ENCODE measurements around the gene BSG. TPM values are rescaled to one million over a fixed set of nuclear protein-coding genes. Genes with fewer than 3 reads are reported as not detected.

BSG gene
- total and polyA plus RNA-seq, 10 of the 15 experiments (the other 5 are each of a cell fraction or from before 2014, with no cell fraction given) = 2.8 to 297 (median 199) TPM

DNA sequence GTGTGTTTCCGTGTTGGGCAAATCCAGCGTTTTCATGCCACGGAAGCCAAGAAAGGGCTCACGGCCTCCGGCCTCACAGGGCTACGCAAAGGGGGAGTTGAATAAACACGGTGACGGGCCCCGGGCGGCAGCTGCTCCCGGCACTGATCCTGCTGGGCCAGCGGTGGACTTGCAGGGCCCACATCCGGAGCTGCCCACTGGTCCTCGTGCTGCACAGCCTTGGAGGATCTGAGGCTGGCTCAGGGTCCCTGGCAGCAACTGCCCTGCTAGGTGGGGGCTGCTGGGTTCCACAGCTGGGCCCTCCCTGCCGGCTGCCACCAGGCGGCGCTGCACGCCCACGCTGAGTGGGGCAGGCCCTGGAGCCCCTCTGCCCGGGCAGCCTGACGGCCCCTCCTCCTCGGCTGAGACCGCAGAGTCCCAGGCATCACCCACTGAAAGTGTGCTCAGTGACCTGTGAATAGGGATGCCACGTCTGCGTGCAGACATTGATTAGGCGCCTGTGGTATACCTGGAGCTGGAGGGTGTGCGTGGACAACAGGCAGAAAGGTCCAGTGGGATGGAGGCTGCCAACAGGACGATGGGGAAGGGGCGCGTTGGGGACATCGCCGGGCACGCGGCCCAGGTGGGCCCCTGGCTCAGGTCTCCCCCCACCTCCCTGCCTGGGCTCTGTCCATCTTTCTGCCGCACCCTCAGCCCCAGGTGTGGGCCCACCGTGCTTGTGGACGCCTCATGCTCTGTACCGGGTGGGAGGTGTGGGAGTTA is 12.0 kb downstream of the BSG start (continued):
- TF ChIP-seq, protein P1, sequence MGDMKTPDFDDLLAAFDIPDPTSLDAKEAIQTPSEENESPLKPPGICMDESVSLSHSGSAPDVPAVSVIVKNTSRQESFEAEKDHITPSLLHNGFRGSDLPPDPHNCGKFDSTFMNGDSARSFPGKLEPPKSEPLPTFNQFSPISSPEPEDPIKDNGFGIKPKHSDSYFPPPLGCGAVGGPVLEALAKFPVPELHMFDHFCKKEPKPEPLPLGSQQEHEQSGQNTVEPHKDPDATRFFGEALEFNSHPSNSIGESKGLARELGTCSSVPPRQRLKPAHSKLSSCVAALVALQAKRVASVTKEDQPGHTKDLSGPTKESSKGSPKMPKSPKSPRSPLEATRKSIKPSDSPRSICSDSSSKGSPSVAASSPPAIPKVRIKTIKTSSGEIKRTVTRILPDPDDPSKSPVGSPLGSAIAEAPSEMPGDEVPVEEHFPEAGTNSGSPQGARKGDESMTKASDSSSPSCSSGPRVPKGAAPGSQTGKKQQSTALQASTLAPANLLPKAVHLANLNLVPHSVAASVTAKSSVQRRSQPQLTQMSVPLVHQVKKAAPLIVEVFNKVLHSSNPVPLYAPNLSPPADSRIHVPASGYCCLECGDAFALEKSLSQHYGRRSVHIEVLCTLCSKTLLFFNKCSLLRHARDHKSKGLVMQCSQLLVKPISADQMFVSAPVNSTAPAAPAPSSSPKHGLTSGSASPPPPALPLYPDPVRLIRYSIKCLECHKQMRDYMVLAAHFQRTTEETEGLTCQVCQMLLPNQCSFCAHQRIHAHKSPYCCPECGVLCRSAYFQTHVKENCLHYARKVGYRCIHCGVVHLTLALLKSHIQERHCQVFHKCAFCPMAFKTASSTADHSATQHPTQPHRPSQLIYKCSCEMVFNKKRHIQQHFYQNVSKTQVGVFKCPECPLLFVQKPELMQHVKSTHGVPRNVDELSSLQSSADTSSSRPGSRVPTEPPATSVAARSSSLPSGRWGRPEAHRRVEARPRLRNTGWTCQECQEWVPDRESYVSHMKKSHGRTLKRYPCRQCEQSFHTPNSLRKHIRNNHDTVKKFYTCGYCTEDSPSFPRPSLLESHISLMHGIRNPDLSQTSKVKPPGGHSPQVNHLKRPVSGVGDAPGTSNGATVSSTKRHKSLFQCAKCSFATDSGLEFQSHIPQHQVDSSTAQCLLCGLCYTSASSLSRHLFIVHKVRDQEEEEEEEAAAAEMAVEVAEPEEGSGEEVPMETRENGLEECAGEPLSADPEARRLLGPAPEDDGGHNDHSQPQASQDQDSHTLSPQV (IDR thresholded peaks at IDR 0.05) = no peak
- TF ChIP-seq BACH1 (IDR thresholded peaks at IDR 0.05; ENCODE audit: borderline replicate concordance) = peak; percentile 79
- no peak for TF ChIP-seq CREB1 (IDR thresholded peaks at IDR 0.05; ENCODE audit: low read depth)
- TF ChIP-seq, protein P2, sequence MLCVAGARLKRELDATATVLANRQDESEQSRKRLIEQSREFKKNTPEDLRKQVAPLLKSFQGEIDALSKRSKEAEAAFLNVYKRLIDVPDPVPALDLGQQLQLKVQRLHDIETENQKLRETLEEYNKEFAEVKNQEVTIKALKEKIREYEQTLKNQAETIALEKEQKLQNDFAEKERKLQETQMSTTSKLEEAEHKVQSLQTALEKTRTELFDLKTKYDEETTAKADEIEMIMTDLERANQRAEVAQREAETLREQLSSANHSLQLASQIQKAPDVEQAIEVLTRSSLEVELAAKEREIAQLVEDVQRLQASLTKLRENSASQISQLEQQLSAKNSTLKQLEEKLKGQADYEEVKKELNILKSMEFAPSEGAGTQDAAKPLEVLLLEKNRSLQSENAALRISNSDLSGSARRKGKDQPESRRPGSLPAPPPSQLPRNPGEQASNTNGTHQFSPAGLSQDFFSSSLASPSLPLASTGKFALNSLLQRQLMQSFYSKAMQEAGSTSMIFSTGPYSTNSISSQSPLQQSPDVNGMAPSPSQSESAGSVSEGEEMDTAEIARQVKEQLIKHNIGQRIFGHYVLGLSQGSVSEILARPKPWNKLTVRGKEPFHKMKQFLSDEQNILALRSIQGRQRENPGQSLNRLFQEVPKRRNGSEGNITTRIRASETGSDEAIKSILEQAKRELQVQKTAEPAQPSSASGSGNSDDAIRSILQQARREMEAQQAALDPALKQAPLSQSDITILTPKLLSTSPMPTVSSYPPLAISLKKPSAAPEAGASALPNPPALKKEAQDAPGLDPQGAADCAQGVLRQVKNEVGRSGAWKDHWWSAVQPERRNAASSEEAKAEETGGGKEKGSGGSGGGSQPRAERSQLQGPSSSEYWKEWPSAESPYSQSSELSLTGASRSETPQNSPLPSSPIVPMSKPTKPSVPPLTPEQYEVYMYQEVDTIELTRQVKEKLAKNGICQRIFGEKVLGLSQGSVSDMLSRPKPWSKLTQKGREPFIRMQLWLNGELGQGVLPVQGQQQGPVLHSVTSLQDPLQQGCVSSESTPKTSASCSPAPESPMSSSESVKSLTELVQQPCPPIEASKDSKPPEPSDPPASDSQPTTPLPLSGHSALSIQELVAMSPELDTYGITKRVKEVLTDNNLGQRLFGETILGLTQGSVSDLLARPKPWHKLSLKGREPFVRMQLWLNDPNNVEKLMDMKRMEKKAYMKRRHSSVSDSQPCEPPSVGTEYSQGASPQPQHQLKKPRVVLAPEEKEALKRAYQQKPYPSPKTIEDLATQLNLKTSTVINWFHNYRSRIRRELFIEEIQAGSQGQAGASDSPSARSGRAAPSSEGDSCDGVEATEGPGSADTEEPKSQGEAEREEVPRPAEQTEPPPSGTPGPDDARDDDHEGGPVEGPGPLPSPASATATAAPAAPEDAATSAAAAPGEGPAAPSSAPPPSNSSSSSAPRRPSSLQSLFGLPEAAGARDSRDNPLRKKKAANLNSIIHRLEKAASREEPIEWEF (IDR thresholded peaks at IDR 0.05; ENCODE audit: insufficient replicate concordance, low read depth, low read length) = no peak
- peak in 1 of 2 experiments; percentile 31; a peak in 1 of 4 replicates for TF ChIP-seq BHLHE40 (IDR thresholded peaks at IDR 0.05; ENCODE audit: borderline replicate concordance in 1 of 2, low read depth in 2 of 2, low read length in 1 of 2)
- no peak for TF ChIP-seq TBL1XR1 (IDR thresholded peaks at IDR 0.05; ENCODE audit: low read depth, low read length)
- TF ChIP-seq DPF2 (IDR thresholded peaks at IDR 0.05) = peak; percentile 28; the same call in 1 of the 2 replicates
- TF ChIP-seq SPI1 (IDR thresholded peaks at IDR 0.05; ENCODE audit: borderline replicate concordance, insufficient read depth, low read depth, low read length) = no peak
- TF ChIP-seq TCF12 (IDR thresholded peaks at IDR 0.05; ENCODE audit: low read depth, low read length) = peak; percentile 62; the same call in 1 of the 2 replicates
- peak; percentile 61 for TF ChIP-seq SMC3 (IDR thresholded peaks at IDR 0.05; ENCODE audit: borderline replicate concordance, low read length)
- TF ChIP-seq, protein P3, sequence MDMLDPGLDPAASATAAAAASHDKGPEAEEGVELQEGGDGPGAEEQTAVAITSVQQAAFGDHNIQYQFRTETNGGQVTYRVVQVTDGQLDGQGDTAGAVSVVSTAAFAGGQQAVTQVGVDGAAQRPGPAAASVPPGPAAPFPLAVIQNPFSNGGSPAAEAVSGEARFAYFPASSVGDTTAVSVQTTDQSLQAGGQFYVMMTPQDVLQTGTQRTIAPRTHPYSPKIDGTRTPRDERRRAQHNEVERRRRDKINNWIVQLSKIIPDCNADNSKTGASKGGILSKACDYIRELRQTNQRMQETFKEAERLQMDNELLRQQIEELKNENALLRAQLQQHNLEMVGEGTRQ (IDR thresholded peaks at IDR 0.05; ENCODE audit: borderline replicate concordance, low read depth, low read length) = no peak
- TF ChIP-seq, protein P4, sequence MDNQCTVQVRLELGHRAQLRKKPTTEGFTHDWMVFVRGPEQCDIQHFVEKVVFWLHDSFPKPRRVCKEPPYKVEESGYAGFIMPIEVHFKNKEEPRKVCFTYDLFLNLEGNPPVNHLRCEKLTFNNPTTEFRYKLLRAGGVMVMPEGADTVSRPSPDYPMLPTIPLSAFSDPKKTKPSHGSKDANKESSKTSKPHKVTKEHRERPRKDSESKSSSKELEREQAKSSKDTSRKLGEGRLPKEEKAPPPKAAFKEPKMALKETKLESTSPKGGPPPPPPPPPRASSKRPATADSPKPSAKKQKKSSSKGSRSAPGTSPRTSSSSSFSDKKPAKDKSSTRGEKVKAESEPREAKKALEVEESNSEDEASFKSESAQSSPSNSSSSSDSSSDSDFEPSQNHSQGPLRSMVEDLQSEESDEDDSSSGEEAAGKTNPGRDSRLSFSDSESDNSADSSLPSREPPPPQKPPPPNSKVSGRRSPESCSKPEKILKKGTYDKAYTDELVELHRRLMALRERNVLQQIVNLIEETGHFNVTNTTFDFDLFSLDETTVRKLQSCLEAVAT (IDR thresholded peaks at IDR 0.05) = no peak
- TF ChIP-seq MYC (IDR thresholded peaks at IDR 0.05; ENCODE audit: insufficient read depth, insufficient read length, insufficient replicate concordance, low read length, severe bottlenecking) = no peak
- no peak for TF ChIP-seq FOXM1 (IDR thresholded peaks at IDR 0.05; ENCODE audit: low read depth, low read length)
- 0 out of 2 replicates have a peak, but pooled peaks have one; percentile 19 for TF ChIP-seq ZSCAN29 (IDR thresholded peaks at IDR 0.05)
- TF ChIP-seq PML (IDR thresholded peaks at IDR 0.05; ENCODE audit: low read length) = 0 out of 2 replicates have a peak, but pooled peaks have one; percentile 21
